HCT116 (cell line): ENCODE results near the gene NUS1. TPM values are rescaled to one million over a fixed set of nuclear protein-coding genes. Genes with fewer than 3 reads are reported as not detected.
"Not testable (repeated sequence)": the region's sequence is repeated elsewhere in the genome, so short reads cannot be mapped to it uniquely, and the experiment has no call there.

Source experiments
- ATAC-seq: fragments of 200-7000 bp; cut with Tn5 transposase; 2 replicates; pipeline ENCODE4 v1.9.1; 2020; ENCODE audit warnings: mild to moderate bottlenecking, moderate library complexity
- BruUV-seq: library from RNA; stranded (reverse); fragments of 400-500 nt; replicated peaks from 2 replicates; lab custom pipeline; 2021; lab: Mats Ljungman, UMichigan
- CTCF ChIA-PET: fragments of 300-600 bp; sonication (Branson Sonifier 250); formaldehyde crosslinking; loops from one replicate; lab custom pipeline; 2021; ENCODE audit warnings: antibody characterized with exemption; lab: Charles Lee
- POLR2A ChIA-PET: fragments of 300-600, 350-600 bp; sonication (Branson Sonifier 250); formaldehyde crosslinking; loops from one replicate; lab custom pipeline; 2021; ENCODE audit warnings: antibody characterized with exemption; lab: Charles Lee
- RAD21 ChIA-PET, 2 experiments: fragments of 300-600 bp; sonication (Branson Sonifier 250); formaldehyde crosslinking; loops; one replicate each; lab custom pipeline; 2023; ENCODE audit warnings: low total read pairs in 2 of 2; ENCODE audit not compliant: uncharacterized antibody in 2 of 2, unreplicated experiment in 2 of 2, low non-redundant PET in 1 of 2; lab: Charles Lee
- DNase-seq: peaks from one replicate; pipeline ENCODE4 v3.0.0-alpha.2; 2010; ENCODE audit warnings: low read depth, low spot score
- H2AFZ ChIP-seq: fragments of 200-600 bp; shearing (Covaris generic), sonication (generic); 2 replicates; pipeline ENCODE4 v1.6.1; 2017; ENCODE audit warnings: low read depth, mixed run types, mixed read lengths, antibody characterized with exemption, low read length; ENCODE audit not compliant: poor library complexity, severe bottlenecking
- H3K27ac ChIP-seq: 2 replicates; pipeline ENCODE4 v1.5.1; 2012; ENCODE audit warnings: low read depth, low read length
- H3K27me3 ChIP-seq: fragments of 200-600 bp; sonication (generic); 2 replicates; pipeline ENCODE4 v1.6.1; 2016; ENCODE audit warnings: mixed run types, low read length, mixed read lengths; ENCODE audit not compliant: insufficient read depth
- H3K36me3 ChIP-seq, 2 experiments: fragments of 200-500 bp in 1 of 2; fragments of 200-600 bp in 1 of 2; sonication (Bioruptor generic) in 1 of 2; sonication (generic) in 1 of 2; 2 replicates each; pipeline versions ENCODE4 v1.5.1 to v1.6.1; 2014 to 2016; ENCODE audit warnings: low read length in 2 of 2, inconsistent platforms in 1 of 2, mixed read lengths in 1 of 2, mixed run types in 1 of 2; ENCODE audit not compliant: insufficient read depth in 2 of 2, control insufficient read depth in 1 of 2
- H3K4me1 ChIP-seq, 2 experiments: fragments of 200-600 bp in 1 of 2; sonication (generic) in 1 of 2; 2 replicates each; pipeline versions ENCODE4 v1.5.1 to v1.6.1; 2012 to 2017; ENCODE audit warnings: low read length in 2 of 2, inconsistent platforms in 1 of 2, mild to moderate bottlenecking in 1 of 2, mixed read lengths in 1 of 2, mixed run types in 1 of 2, moderate library complexity in 1 of 2; ENCODE audit not compliant: insufficient read depth in 2 of 2, control insufficient read depth in 1 of 2
- H3K4me2 ChIP-seq: fragments of 200-600 bp; sonication (generic); 2 replicates; pipeline ENCODE4 v1.6.1; 2017; ENCODE audit warnings: mixed run types, low read length, mixed read lengths
- H3K4me3 ChIP-seq, 2 experiments: fragments of 200-600 bp in 1 of 2; sonication (generic) in 1 of 2; replicated peaks in 1 of 2; 2 replicates each; pipeline ENCODE4 v1.5.1; 2011 to 2016; ENCODE audit warnings: low read length in 2 of 2, control low read depth in 1 of 2, low read depth in 1 of 2, mild to moderate bottlenecking in 1 of 2, mixed read lengths in 1 of 2, mixed run types in 1 of 2
- H3K79me2 ChIP-seq: fragments of 200-600 bp; sonication (generic); 2 replicates; pipeline ENCODE4 v1.6.1; 2017; ENCODE audit warnings: mild to moderate bottlenecking, mixed run types, low read length, moderate library complexity, mixed read lengths; ENCODE audit not compliant: insufficient read depth
- H3K9ac ChIP-seq: fragments of 200-600 bp; sonication (generic); 2 replicates; pipeline ENCODE4 v1.6.1; 2016; ENCODE audit warnings: low read length, mixed read lengths
- H3K9me2 ChIP-seq: fragments of 200-600 bp; sonication (generic), shearing (Covaris generic); 2 replicates; pipeline ENCODE4 v1.6.1; 2017; ENCODE audit warnings: mixed run types, mild to moderate bottlenecking, moderate library complexity; ENCODE audit not compliant: insufficient read depth
- H3K9me3 ChIP-seq, 2 experiments: fragments of 200-500 bp in 1 of 2; fragments of 200-600 bp in 1 of 2; sonication (Bioruptor generic) in 1 of 2; sonication (generic) in 1 of 2; 2 replicates each; pipeline ENCODE4 v1.6.1; 2014 to 2017; ENCODE audit warnings: low read length in 2 of 2, mixed read lengths in 2 of 2, inconsistent platforms in 1 of 2, low read depth in 1 of 2, mild to moderate bottlenecking in 1 of 2, mixed run types in 1 of 2, moderate library complexity in 1 of 2; ENCODE audit not compliant: control insufficient read depth in 1 of 2, insufficient read depth in 1 of 2
- H4K20me1 ChIP-seq: fragments of 200-600 bp; sonication (generic), shearing (Covaris generic); 2 replicates; pipeline ENCODE4 v1.6.1; 2017; ENCODE audit warnings: mixed run types, mild to moderate bottlenecking, moderate library complexity; ENCODE audit not compliant: insufficient read depth
- intact Hi-C: fragments of 100-400 bp; cut with micrococcal nuclease; formaldehyde crosslinking; loops from 2 replicates; pipeline ENCODE4 v1.10.0; 2022
- total RNA-seq: library from RNA; stranded (reverse); gene quantifications from one replicate; pipeline ENCODE4 v1.2.1, GENCODE V29; 2021; ENCODE audit not compliant: unreplicated experiment

Gene NUS1
- total RNA-seq, 1 experiment from 2014 or later = 46.2 TPM

DNA sequence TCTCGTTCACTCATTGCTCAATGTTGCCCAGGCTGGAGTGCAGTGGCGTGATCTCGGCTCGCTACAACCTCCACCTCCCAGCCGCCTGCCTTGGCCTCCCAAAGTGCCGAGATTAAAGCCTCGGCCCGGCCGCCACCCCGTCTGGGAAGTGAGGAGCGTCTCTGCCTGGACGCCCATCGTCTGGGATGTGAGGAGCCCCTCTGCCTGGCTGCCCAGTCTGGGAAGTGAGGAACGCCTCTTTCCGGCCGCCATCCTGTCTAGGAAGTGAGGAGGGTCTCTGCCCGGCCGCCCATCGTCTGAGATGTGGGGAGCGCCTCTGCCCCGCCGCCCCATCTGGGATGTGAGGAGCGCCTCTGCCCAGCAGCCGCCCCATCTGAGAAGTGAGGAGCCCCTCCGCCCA lies 75.4 kb downstream of the NUS1 start:
- CTCF ChIA-PET, intact Hi-C loops, H3K27ac ChIP-seq, H3K36me3 ChIP-seq, H3K79me2 ChIP-seq, BruUV-seq, H3K27me3 ChIP-seq, H3K4me1 ChIP-seq, H3K9ac ChIP-seq, H4K20me1 ChIP-seq, DNase-seq, H3K4me2 ChIP-seq, H2AFZ ChIP-seq, H3K4me3 ChIP-seq, ATAC-seq, H3K9me2 ChIP-seq, H3K9me3 ChIP-seq, RAD21 ChIA-PET, POLR2A ChIA-PET: not testable (repeated sequence)

Other genes starting within 250 kb of the NUS1 start
- not detected for gene ROS1, start 249.5 kb upstream of the NUS1 start, total RNA-seq
- 19.5 TPM for gene DCBLD1, start 192.8 kb upstream of the NUS1 start, total RNA-seq
- 24.2 TPM for gene GOPC, start 73.0 kb upstream of the NUS1 start, total RNA-seq
- gene SLC35F1, start 231.8 kb downstream of the NUS1 start, total RNA-seq = 0.07 TPM